CD1c-positive myeloid dendritic cell (primary cell): ENCODE data around the gene VAT1L.

Experiments
- DNase-seq: peaks from one replicate; pipeline ENCODE4 v3.0.0-alpha.2; 2016; ENCODE audit errors: extremely low spot score

VAT1L gene

GRCh38 chr16:77788181-77789084, at the start of gene VAT1L:
VAT1L (plus strand) TSS chr16:77788564; CDS start chr16:77788683, 119 bp downstream.
- DNase-seq = no peak

GRCh38 chr16:77738706-77739558, 49.4 kb upstream of the VAT1L start:
- DNase-seq = no peak

- DNase-seq = no peak
These were observed 48.8 kb upstream of the VAT1L start for GRCh38 chr16:77739559-77739892.

GRCh38 chr16:77744141-77744540, 44.2 kb upstream of the VAT1L start:
- no peak for DNase-seq

- no peak for DNase-seq
These were observed 42.4 kb upstream of the VAT1L start for GRCh38 chr16:77745972-77746371.

GRCh38 chr16:77748421-77749005, 39.9 kb upstream of the VAT1L start:
- no peak for DNase-seq

- DNase-seq = no peak
These were observed 38.9 kb upstream of the VAT1L start for GRCh38 chr16:77749415-77749814.

GRCh38 chr16:77758046-77758445, 30.3 kb upstream of the VAT1L start:
- no peak for DNase-seq

- no peak for DNase-seq
These were observed 29.9 kb upstream of the VAT1L start for GRCh38 chr16:77758508-77758907.

GRCh38 chr16:77759201-77759600, 29.2 kb upstream of the VAT1L start:
- DNase-seq = no peak

GRCh38 chr16:77759821-77760220, 28.5 kb upstream of the VAT1L start:
- DNase-seq = no peak

GRCh38 chr16:77760800-77761199, 27.6 kb upstream of the VAT1L start:
- DNase-seq = no peak

GRCh38 chr16:77761204-77761603, 27.2 kb upstream of the VAT1L start:
- DNase-seq = no peak

GRCh38 chr16:77762262-77762661, 26.1 kb upstream of the VAT1L start:
- DNase-seq = no peak

- DNase-seq = no peak
These were observed 24.4 kb upstream of the VAT1L start for GRCh38 chr16:77763994-77764393.

GRCh38 chr16:77767211-77767610, 21.2 kb upstream of the VAT1L start:
- DNase-seq = no peak

- DNase-seq = no peak
These were observed 20.5 kb upstream of the VAT1L start for GRCh38 chr16:77767826-77768225.

- no peak for DNase-seq
These were observed 12.2 kb upstream of the VAT1L start for GRCh38 chr16:77775911-77776909.

GRCh38 chr16:77777745-77778144, 10.6 kb upstream of the VAT1L start:
- DNase-seq = no peak

- DNase-seq = no peak
These were observed 8.0 kb upstream of the VAT1L start for GRCh38 chr16:77780378-77780837.

GRCh38 chr16:77781091-77781490, 7.3 kb upstream of the VAT1L start:
- no peak for DNase-seq
